OCI-M2 (cell line): Measurements from ENCODE around the gene IL1RAPL1.

ENCODE experiments used
- DNase-seq: peaks from one replicate; lab custom pipeline; 2025; ENCODE audit not compliant: unreplicated experiment; lab: John Stamatoyannopoulos, UW

Gene IL1RAPL1

GRCh38 chrX:29721152-29721551 is 1133.9 kb downstream of the IL1RAPL1 start:
- DNase-seq, result no peak

DNA sequence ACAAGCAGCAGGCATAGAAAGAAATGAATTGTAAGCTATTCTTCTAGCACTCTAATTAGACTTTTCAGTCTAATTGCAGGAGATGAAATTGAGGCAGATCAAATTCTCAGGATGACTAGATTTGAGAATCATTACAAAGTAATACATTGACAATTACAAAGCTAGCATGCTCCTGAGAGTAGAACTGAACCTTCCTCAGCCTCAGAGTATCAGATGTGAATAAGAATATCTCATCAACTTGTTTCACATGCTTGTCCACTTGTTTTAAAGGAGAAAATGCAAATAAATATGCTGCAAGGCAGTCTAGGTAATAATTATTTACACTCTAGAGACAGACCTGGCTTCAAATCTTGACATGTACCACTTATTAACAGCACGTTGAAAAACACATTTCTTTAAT is 1137.1 kb downstream of the IL1RAPL1 start:
- no peak for DNase-seq

DNA sequence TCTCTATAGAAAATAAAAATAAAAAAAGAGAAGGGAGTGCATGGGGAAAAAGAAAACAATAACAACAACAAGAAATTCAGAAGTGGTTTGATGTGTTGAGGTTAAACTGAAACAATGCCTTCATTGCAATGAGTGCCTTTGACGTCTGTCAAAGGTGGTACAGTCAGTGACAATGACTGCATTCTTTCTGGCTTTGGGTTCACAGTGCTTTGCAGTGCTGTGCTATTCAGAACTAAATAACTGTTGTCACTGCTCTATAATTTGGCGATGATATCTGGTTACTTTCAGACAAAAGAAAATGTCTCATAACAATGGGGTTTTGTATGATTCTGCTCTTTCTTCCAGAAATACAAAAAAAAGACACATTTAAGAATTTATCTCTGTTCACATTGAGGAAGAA is 1139.6 kb downstream of the IL1RAPL1 start:
- no peak for DNase-seq

- DNase-seq, result no peak
Measured at GRCh38 chrX:29728639-29729038, 1141.4 kb downstream of the IL1RAPL1 start.

- DNase-seq, result no peak
Measured at GRCh38 chrX:29744966-29745365, 1157.7 kb downstream of the IL1RAPL1 start.

DNA sequence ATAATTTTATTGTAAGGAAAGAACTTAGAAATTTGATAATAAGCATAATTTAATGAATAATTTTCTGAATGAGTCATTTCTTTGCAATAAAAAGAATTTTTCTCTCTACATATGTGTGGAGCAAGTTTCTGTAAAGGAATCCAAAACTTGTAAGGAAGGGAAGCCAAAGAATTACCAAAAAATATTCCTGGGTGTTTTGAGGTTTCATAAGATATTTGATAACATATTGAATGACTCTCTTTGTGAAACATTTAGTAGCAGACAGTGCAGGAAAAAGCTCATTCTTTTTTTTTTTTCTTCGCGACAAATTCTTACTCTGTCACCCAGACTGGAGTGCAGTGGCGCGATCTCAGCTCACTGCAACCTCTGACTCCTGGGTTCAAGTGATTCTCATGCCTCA is 1159.1 kb downstream of the IL1RAPL1 start:
- no peak for DNase-seq

DNA sequence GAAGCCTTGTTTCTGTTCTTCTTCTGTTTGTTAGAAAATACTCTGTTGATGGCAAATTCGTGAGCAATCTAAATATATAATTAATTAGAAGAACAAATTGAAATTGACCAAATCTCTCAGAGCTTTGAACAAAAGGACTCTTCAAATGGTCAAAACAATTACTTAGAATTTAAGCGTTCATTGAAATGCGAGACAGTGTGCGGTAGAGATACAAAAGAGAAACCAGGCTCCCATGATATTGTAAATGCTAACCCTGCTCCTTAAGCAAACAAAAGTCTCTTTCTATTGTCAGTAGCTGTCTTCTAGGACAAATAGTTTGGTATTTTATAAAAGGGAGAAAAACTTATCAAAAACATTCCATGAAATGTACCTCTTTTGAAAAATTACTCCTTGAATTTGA is 1174.8 kb downstream of the IL1RAPL1 start:
- DNase-seq, result no peak

DNA sequence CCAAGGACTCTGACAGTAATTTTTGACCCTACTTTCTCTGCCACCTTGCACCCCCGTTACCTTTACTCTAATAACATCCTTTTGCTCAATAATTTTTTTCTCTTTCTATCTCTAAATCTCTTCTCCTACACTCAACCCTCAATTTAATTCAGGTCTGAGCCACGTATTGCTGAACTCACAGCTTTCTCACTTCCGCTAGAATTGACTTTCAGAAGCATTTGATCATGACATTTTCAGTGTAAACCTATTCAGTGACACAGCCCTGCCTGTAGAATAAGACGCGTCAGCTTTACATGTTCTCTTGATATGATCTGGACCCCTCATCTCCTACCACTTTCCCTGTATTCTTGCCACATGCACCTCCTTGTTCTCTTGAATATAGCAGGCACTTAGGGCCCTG is 1188.6 kb downstream of the IL1RAPL1 start:
- DNase-seq, result no peak

DNA sequence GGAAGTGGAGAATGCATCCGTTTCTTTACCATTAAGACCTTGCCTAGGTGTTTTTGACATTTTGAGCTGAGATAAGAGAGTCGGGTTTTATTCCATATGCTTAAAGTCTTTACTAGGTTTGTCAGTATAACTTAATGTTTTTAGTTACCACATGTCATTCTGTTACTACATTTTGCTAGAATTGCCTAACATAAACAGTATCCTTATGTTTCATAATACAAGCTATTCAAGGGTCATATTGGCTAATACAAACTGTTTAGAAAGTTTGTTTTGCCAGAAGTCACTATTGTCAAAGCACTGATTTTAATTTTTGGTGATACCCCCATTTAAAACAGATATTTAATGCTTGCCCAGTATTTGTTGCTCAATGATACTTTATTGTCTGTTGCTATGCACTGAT is 1200.4 kb downstream of the IL1RAPL1 start:
- no peak for DNase-seq

DNA sequence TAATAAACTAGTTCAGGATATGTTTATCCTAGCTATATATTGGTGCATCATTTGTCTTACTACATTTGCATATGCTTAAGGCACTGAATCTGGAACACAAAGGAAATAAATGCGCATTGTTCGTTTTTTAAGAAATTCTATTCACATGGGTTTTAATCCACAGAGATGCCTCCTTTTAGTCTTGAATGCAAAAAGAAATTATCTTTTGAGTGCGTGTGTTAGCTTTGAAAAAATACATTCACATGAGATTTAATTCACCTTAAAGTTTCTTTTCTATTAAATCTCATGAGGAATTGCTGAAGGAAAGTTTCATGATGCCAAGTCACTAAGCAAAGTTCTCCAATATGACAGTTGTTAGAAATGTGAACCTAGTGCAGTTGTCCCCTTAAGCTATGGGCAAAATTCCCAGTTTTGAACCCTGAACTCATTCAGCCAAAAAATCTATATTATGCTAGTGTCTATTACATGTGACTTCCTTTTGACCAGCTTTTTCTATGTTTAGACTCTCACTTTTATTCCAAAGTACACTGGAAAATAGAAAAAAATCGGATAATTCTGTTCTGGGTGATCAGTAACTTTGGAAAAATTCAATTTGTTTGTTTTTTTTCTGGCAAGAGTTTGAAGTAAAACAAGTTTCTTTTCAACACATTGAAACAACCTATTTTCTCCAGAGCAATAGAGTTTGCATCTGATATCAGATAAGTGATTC is 1201.9 kb downstream of the IL1RAPL1 start:
- no peak for DNase-seq

GRCh38 chrX:29792335-29792734 is 1205.1 kb downstream of the IL1RAPL1 start:
- no peak for DNase-seq

GRCh38 chrX:29797156-29797555 is 1209.9 kb downstream of the IL1RAPL1 start:
- no peak for DNase-seq

DNA sequence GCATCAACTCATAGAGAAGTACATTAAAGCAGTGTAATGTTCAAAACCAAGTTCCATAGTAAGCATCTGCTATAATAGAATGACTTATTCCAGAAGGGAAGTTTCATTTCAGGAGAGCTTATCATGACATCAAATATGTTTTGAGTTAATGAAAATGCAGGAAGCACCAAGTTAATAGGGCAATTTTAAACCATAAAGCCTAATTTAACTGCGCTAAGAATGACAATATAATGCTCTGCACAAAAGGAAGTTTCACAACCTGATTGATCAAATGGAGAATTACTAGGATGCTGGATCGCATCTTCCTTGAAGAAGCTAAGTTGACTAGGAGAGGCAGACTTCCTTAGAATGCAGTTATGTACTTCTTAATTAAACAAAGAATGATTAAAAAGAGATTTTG is 1211.2 kb downstream of the IL1RAPL1 start:
- no peak for DNase-seq

GRCh38 chrX:29813174-29813573 is 1225.9 kb downstream of the IL1RAPL1 start:
- no peak for DNase-seq

GRCh38 chrX:29824176-29824906 is 1237.1 kb downstream of the IL1RAPL1 start:
- DNase-seq, result no peak

GRCh38 chrX:29826742-29827141 is 1239.5 kb downstream of the IL1RAPL1 start:
- DNase-seq, result no peak

GRCh38 chrX:29834311-29834710 is 1247.1 kb downstream of the IL1RAPL1 start:
- DNase-seq, result no peak

DNA sequence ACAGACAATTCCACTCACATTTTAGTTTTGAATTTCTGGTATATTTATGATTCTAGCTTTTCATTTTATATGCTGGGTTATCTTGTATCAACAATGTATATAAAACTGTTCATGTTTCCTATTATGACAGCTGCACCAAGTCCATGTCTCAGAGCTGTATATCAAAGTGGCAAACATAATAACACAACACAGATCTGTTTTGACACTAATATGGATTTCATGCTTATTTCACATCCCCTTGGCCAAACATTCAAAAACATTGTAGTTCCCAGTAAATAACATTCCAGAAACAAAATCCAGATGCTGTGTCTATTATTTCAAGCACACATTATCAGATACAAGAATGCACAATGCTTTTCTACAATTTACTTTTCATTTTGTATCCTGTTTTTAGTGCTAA is 1247.5 kb downstream of the IL1RAPL1 start:
- no peak for DNase-seq

DNA sequence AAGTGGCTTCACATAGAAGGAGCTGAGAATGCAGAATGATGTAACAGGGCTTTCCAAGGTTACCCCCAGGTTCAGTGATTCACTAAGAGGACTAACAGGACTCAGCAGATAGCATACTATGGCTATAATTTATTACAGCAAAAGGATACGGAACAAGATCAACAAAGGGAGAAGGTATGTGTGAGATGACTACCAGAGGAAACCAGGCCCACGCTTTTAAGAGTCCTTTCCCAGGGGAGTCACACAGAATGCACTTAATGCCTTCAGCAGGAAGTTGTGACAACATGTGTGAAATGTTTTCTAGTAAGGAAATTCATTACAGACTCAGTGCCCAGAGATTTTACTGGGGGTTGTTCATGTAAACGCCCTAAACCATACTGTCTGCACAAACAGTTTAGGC is 1254.5 kb downstream of the IL1RAPL1 start:
- no peak for DNase-seq

- no peak for DNase-seq
Measured at GRCh38 chrX:29842552-29842951, 1255.3 kb downstream of the IL1RAPL1 start.

GRCh38 chrX:29851857-29852605 is 1264.8 kb downstream of the IL1RAPL1 start:
- DNase-seq, result no peak

DNA sequence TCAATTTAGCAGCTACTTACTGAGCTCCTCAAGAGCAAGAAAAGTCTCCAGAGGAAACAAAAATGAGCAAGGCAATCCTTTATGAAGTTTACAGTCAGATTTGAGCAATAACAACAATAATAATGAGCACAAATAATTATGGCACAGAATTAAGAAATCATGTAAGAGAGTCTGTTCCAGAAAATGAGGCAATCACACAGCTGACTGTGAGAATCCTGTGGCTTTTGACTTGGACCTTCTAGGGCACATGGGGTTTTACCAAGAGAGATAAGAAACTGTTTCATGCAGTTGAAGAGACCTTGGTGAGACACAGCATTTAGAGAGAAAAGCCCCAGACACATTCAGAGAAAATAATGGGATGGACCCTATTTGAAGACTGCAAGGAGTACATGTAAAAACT is 1265.5 kb downstream of the IL1RAPL1 start:
- no peak for DNase-seq
